Smooth muscle cell (in vitro differentiated cells): ENCODE results near the gene KLHL17. TPM values are rescaled to one million over a fixed set of nuclear protein-coding genes. Genes with fewer than 3 reads are reported as not detected.
A peak's percentile ranks its signal among the peaks of the same experiment; 100 is the strongest.

Experiments used
- DNase-seq: peaks from one replicate; lab custom pipeline; 2025; ENCODE audit not compliant: unreplicated experiment; lab: John Stamatoyannopoulos, UW
- H2AFZ ChIP-seq: fragments of 200-600 bp; sonication (generic); 2 replicates; pipeline ENCODE4 v1.6.0; 2016; ENCODE audit warnings: antibody characterized with exemption, low read depth, mild to moderate bottlenecking
- H3F3A ChIP-seq: fragments of 200-600 bp; sonication (generic); 2 replicates; pipeline ENCODE4 v1.6.0; 2017; ENCODE audit warnings: antibody characterized with exemption, low read depth
- H3K27ac ChIP-seq: fragments of 200-600 bp; sonication (generic); 2 replicates; pipeline ENCODE4 v1.5.1; 2016; ENCODE audit warnings: low read depth, mild to moderate bottlenecking
- H3K27me3 ChIP-seq: fragments of 200-600 bp; sonication (generic); 2 replicates; pipeline ENCODE4 v1.6.1; 2016; ENCODE audit warnings: low read depth, mild to moderate bottlenecking
- H3K36me3 ChIP-seq: fragments of 200-600 bp; sonication (generic); 2 replicates; pipeline ENCODE4 v1.5.1; 2016; ENCODE audit warnings: low read depth
- H3K4me1 ChIP-seq: fragments of 200-600 bp; sonication (generic); 2 replicates; pipeline ENCODE4 v1.5.1; 2016; ENCODE audit warnings: low read depth
- H3K4me2 ChIP-seq: fragments of 200-600 bp; sonication (generic); 2 replicates; pipeline ENCODE4 v1.6.0; 2016; ENCODE audit warnings: mild to moderate bottlenecking
- H3K4me3 ChIP-seq: fragments of 200-600 bp; sonication (generic); 2 replicates; pipeline ENCODE4 v1.5.1; 2016; ENCODE audit warnings: mild to moderate bottlenecking
- H3K79me2 ChIP-seq: fragments of 200-600 bp; sonication (generic); 2 replicates; pipeline ENCODE4 v1.6.0; 2016; ENCODE audit warnings: low read depth, mild to moderate bottlenecking
- H3K9ac ChIP-seq: fragments of 200-600 bp; sonication (generic); 2 replicates; pipeline ENCODE4 v1.6.0; 2016; ENCODE audit warnings: low read depth
- H3K9me3 ChIP-seq: fragments of 200-600 bp; sonication (generic); replicated peaks from 2 replicates; pipeline ENCODE4 v1.5.1; 2016; ENCODE audit warnings: low read depth
- H4K20me1 ChIP-seq: fragments of 200-600 bp; sonication (generic); 2 replicates; pipeline ENCODE4 v1.6.0; 2016; ENCODE audit warnings: low read depth
- WGBS: methylation state at CpG from one replicate; pipeline ENCODE4 v1.1.7; 2016; ENCODE audit warnings: low lambda C conversion rate; 5-methylcytosine and 5-hydroxymethylcytosine counted together
- polyA plus RNA-seq: library from polyadenylated mRNA; unstranded; fragments of >200 nt; fragmentation: Nextera tagmentation; extraction: Ambion mirVana; gene quantifications from 2 replicates; pipeline ENCODE4 v1.2.1, GENCODE V29; 2016
- total RNA-seq: library from RNA; depleted of rRNA; stranded (reverse); fragments of >200 nt; gene quantifications from 2 replicates; pipeline ENCODE4 v1.2.3, GENCODE V29; 2014
- TF ChIP-seq, protein P1 (sequence below): fragments of 200-600 bp; sonication (generic); IDR thresholded peaks from 2 replicates; pipeline ENCODE4 v1.5.1; 2017; ENCODE audit warnings: borderline replicate concordance, mild to moderate bottlenecking, antibody characterized with exemption; ENCODE audit not compliant: insufficient read depth, poor library complexity, severe bottlenecking

Gene KLHL17
- total and polyA plus RNA-seq, 2 experiments from 2014 or later: 10.2 to 29.9 TPM

DNA sequence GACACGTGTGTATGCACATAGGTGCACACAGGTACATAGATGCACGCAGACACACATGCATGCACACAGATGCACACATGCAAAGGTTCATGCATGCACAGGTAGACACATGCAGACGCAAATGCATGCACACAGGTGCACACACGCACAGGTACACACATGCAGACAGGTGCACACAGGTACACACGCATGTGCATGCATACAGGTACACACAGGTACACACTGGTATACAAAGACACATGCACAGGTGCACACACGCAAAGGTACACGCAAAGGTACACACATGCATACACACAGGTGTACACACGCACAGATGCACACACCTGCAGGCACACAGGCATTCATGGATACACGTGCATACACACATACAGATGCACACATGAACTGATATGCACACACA is 10.1 kb upstream of the KLHL17 start:
- Histone ChIP-seq H3K9me3 (no peaks in the 10 kb centered on the region), H3K36me3 (no peaks in the 10 kb centered on the region), H3K4me2 (no peak overlapping the region), H3K4me3 (no peak overlapping the region), H3K4me1 (no peaks in the 10 kb centered on the region), H4K20me1 (peaks cover 39% of the 10 kb centered on the region), H3F3A (no peaks in the 10 kb centered on the region), H3K27me3 (no peaks in the 10 kb centered on the region), H3K9ac (no peak overlapping the region), H3K27ac (no peak overlapping the region), H3K79me2 (no peaks in the 10 kb centered on the region), H2AFZ (no peak overlapping the region)
- no peak for DNase-seq
- 97% methylated on average over 9 of the region's 9 CpGs for WGBS
- TF ChIP-seq, protein P1, sequence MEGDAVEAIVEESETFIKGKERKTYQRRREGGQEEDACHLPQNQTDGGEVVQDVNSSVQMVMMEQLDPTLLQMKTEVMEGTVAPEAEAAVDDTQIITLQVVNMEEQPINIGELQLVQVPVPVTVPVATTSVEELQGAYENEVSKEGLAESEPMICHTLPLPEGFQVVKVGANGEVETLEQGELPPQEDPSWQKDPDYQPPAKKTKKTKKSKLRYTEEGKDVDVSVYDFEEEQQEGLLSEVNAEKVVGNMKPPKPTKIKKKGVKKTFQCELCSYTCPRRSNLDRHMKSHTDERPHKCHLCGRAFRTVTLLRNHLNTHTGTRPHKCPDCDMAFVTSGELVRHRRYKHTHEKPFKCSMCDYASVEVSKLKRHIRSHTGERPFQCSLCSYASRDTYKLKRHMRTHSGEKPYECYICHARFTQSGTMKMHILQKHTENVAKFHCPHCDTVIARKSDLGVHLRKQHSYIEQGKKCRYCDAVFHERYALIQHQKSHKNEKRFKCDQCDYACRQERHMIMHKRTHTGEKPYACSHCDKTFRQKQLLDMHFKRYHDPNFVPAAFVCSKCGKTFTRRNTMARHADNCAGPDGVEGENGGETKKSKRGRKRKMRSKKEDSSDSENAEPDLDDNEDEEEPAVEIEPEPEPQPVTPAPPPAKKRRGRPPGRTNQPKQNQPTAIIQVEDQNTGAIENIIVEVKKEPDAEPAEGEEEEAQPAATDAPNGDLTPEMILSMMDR: no peak

DNA sequence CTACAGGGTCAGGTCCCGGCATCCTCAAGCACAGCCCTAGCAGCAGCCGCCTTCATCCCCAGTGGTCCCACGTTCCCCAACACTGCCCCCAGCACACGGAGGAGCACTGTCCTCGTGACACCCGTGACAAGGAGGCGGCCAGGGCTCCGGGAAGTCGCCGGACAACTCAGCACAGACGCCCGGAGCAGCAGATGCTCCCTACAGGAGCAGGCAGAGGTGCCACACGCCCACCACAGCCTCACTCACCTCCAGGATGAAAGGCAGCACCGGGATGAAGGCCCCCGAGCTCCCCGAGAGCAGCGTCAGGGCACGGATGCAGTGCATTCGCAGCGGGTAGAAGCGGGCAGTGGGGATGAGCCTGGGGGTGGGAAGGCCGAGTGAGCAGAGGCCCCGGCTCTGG is 9.5 kb upstream of the KLHL17 start:
- H3K4me3 ChIP-seq: no peak overlapping the region
- H3K9me3 ChIP-seq: no peaks in the 10 kb centered on the region
- H3K4me1 ChIP-seq: no peaks in the 10 kb centered on the region
- no peaks in the 10 kb centered on the region for H3K79me2 ChIP-seq
- H3K4me2 ChIP-seq: no peak overlapping the region
- DNase-seq: no peak
- no peak overlapping the region for H3K9ac ChIP-seq
- TF ChIP-seq, protein P1: no peak
- H3K27ac ChIP-seq: no peak overlapping the region
- no peaks in the 10 kb centered on the region for H3K27me3 ChIP-seq
- H4K20me1 ChIP-seq: peaks cover 38% of the 10 kb centered on the region
- 94% methylated on average over 21 of the region's 23 CpGs for WGBS
- H3K36me3 ChIP-seq: no peaks in the 10 kb centered on the region
- no peak overlapping the region for H2AFZ ChIP-seq
- no peaks in the 10 kb centered on the region for H3F3A ChIP-seq

DNA sequence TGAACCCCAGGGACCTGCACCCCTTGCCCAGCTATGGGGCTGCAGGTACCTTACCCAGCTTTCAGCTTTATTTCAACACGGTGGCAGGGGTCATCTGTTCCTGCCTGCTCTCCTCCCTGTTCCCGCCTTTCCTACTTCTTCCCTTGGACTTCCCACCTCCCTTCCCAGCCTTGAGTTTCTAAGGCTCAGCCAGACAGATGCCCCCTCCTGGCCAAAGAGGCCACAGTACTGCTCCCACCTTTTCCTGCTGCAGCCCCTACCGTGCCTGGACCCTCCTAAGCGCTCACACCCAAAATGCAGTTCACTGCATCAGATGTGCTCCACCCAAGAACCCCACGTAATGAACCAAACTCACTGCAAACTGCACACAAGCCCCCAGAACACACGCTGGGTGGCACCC is 9.0 kb upstream of the KLHL17 start:
- Histone ChIP-seq H3K4me3 (no peak overlapping the region), H2AFZ (no peak overlapping the region), H3K4me1 (no peaks in the 10 kb centered on the region), H3K4me2 (no peak overlapping the region), H3K27me3 (no peaks in the 10 kb centered on the region), H3K9ac (no peak overlapping the region), H3K9me3 (no peaks in the 10 kb centered on the region), H3K79me2 (no peaks in the 10 kb centered on the region), H3K27ac (no peak overlapping the region), H4K20me1 (peaks cover 38% of the 10 kb centered on the region), H3K36me3 (no peaks in the 10 kb centered on the region), H3F3A (no peaks in the 10 kb centered on the region)
- TF ChIP-seq, protein P1: peak; percentile 37
- no peak for DNase-seq
- 83% methylated on average over 5 of the region's 6 CpGs for WGBS

DNA sequence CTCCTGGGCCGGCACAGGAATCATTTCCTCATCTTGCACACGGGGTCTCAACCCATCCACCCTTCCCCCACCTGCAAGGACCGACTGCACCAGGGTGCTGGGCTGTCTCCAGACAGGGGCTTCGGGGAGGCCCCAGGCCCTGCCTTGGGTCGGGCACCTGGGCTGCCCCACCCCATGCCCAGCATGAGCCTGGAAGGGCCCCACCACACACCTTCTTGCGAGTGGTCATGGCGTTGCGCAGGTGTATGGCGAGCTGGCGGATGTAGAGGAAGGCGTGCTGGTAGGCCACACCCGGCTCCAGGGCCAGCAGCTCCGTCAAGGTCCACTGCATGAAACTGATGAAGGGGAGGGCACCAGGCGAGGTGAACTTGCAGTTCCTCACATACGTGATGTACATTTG is 8.2 kb upstream of the KLHL17 start:
- Histone ChIP-seq H3K4me1 (no peaks in the 10 kb centered on the region), H3K4me3 (no peak overlapping the region), H3K9ac (no peak overlapping the region), H3K36me3 (no peaks in the 10 kb centered on the region), H4K20me1 (peaks cover 38% of the 10 kb centered on the region), H3K9me3 (no peaks in the 10 kb centered on the region), H2AFZ (no peak overlapping the region), H3F3A (no peaks in the 10 kb centered on the region), H3K4me2 (no peak overlapping the region), H3K79me2 (peaks cover 3% of the 10 kb centered on the region), H3K27ac (no peak overlapping the region), H3K27me3 (no peaks in the 10 kb centered on the region)
- 97% methylated on average over 15 of the region's 15 CpGs for WGBS
- no peak for DNase-seq
- TF ChIP-seq, protein P1: no peak
